GM12874 (cell line): Measurements from ENCODE around the gene SLX9.

Experiments
- CTCF ChIP-seq: IDR thresholded peaks from 2 replicates; pipeline ENCODE4 v1.5.1; 2011; ENCODE audit warnings: low read depth, mild to moderate bottlenecking, control low read depth, low read length, moderate library complexity; ENCODE audit not compliant: insufficient read depth

The SLX9 gene

GRCh38 chr21:45017039-45017960, 77.5 kb downstream of the SLX9 start:
- no peak for TF ChIP-seq CTCF

- no peak for TF ChIP-seq CTCF
Observed at GRCh38 chr21:45018131-45019075, 78.6 kb downstream of the SLX9 start.

- no peak for TF ChIP-seq CTCF
Observed at GRCh38 chr21:45019076-45019886, 79.5 kb downstream of the SLX9 start.

GRCh38 chr21:45019887-45020537, 80.2 kb downstream of the SLX9 start:
- no peak for TF ChIP-seq CTCF

- TF ChIP-seq CTCF: no peak
Observed at GRCh38 chr21:45020629-45021427, 81.0 kb downstream of the SLX9 start.

GRCh38 chr21:45021428-45022347, 81.9 kb downstream of the SLX9 start:
- TF ChIP-seq CTCF: no peak
